T1000 (cell line): ENCODE data around the gene ELMO3.

Experiments used
- DNase-seq: peaks from one replicate; lab custom pipeline; 2025; ENCODE audit warnings: mixed read lengths; lab: John Stamatoyannopoulos, UW

Gene ELMO3

GRCh38 chr16:67223992-67224391 lies 25.1 kb downstream of the ELMO3 start:
- DNase-seq: no peak

GRCh38 chr16:67226295-67226803 lies 27.4 kb downstream of the ELMO3 start:
- no peak for DNase-seq

- DNase-seq: peak; percentile 94
These were observed 28.1 kb downstream of the ELMO3 start, which contains the start of gene TMEM208 for GRCh38 chr16:67226804-67227566. TMEM208 (plus strand) TSS chr16:67227130; CDS start chr16:67227219, 89 bp downstream.

GRCh38 chr16:67227567-67227921 lies 28.6 kb downstream of the ELMO3 start:
- no peak for DNase-seq

- no peak for DNase-seq
These were observed 29.3 kb downstream of the ELMO3 start for GRCh38 chr16:67228034-67228785.

- no peak for DNase-seq
These were observed 30.0 kb downstream of the ELMO3 start for GRCh38 chr16:67228905-67229304.

- DNase-seq: no peak
These were observed 31.2 kb downstream of the ELMO3 start for GRCh38 chr16:67229906-67230808.

GRCh38 chr16:67230809-67231660 lies 32.1 kb downstream of the ELMO3 start:
- no peak for DNase-seq

- DNase-seq: no peak
These were observed 34.7 kb downstream of the ELMO3 start for GRCh38 chr16:67233596-67233995.

GRCh38 chr16:67234180-67234597 lies 35.3 kb downstream of the ELMO3 start:
- no peak for DNase-seq

GRCh38 chr16:67235816-67236562 lies 37.1 kb downstream of the ELMO3 start:
- no peak for DNase-seq

GRCh38 chr16:67236563-67237395 lies 37.8 kb downstream of the ELMO3 start:
- DNase-seq: peak; percentile 26

GRCh38 chr16:67237396-67238277 lies 38.7 kb downstream of the ELMO3 start:
- DNase-seq: no peak

GRCh38 chr16:67238278-67238575 lies 39.3 kb downstream of the ELMO3 start:
- DNase-seq: no peak

GRCh38 chr16:67238806-67239470 lies 40.0 kb downstream of the ELMO3 start:
- DNase-seq: no peak

GRCh38 chr16:67240506-67240905 lies 41.6 kb downstream of the ELMO3 start:
- no peak for DNase-seq

GRCh38 chr16:67241008-67241900 lies 42.3 kb downstream of the ELMO3 start:
- peak; percentile 68 for DNase-seq
